GM21381 (cell line): ENCODE measurements around the gene ITIH2.
"Not testable (repeated sequence)": the region's sequence is repeated elsewhere in the genome, so short reads cannot be mapped to it uniquely, and the experiment has no call there.

Experiments used
- ATAC-seq: cut with Tn5 transposase; IDR thresholded peaks from one replicate; pipeline ENCODE4 v1.9.1; 2021; ENCODE audit warnings: mild to moderate bottlenecking, moderate library complexity; ENCODE audit not compliant: unreplicated experiment

The ITIH2 gene

DNA sequence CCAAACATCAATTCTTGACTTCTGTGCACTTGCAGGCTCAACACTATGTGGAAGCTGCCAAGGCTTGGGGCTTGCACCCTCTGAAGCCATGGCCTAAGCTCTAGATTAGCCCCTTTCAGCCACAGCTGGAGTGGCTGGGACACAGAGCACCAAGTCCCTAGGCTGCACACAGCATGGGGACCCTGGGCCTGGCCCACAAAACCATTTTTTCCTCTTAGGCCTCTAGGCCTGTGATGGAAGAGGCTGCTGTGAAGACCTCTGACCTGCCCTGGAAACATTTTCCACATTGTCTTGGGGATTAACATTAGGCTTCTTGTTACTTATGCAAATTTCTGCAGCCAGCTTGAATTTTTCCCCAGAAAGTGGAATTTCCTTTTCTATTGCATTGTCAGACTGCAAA is 10.7 kb upstream of the ITIH2 start:
- ATAC-seq, result not testable (repeated sequence)

DNA sequence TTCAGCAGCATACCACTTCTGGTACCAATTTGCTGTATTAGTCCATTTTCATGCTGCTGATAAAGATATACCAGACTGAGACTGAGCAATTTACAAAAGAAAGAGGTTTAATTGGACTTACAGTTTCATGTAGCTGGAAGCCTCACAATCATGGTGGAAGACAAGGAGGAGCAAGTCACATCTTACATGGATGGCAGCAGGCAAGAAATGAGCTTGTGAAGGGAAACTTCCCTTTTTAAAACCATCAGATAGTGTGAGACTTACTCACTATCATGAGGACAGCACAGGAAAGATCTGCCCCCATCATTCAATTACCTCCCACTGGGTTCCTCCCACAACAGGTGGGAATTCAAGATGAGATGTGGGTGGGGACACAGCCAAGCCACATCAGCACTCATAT is 9.9 kb upstream of the ITIH2 start:
- not testable (repeated sequence) for ATAC-seq

DNA sequence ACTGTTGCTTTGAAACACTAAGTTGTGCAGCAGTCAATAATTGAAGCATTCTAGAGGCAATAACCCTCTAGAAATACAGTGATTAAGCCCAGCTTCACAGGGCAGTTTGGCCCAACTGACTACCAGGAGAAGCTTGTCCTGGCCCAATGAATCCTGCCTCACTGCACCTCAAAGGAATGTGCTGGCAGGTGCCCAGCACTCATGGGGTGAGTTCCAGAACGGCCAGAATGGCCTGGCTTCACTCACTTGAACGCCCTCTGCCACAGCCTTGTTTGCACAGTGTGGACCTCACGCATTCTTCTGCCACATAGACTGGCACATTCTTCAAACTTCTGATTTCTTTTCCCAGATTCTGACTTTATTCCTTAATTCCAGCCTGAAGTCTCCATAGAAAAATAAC is 6.6 kb upstream of the ITIH2 start:
- ATAC-seq, result no peak

DNA sequence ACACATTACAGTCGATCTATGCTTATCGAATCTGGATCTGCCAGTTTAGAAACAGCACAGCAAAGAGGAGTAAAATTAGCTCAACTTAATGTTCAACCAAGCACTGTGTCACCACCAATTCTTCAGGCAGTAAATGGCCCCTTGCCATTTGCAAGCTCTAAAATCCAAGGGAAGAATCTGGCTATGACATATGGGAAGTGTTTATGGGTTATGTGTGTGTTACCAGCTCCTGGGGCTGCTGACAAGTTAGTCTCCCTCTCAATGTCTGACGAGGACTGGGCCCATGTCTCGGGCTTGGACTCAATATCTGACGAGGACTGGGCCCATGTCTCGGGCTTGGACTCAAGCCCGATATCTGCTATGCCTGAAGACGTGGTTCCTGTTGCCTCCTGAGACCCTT is 5.7 kb upstream of the ITIH2 start:
- no peak for ATAC-seq

DNA sequence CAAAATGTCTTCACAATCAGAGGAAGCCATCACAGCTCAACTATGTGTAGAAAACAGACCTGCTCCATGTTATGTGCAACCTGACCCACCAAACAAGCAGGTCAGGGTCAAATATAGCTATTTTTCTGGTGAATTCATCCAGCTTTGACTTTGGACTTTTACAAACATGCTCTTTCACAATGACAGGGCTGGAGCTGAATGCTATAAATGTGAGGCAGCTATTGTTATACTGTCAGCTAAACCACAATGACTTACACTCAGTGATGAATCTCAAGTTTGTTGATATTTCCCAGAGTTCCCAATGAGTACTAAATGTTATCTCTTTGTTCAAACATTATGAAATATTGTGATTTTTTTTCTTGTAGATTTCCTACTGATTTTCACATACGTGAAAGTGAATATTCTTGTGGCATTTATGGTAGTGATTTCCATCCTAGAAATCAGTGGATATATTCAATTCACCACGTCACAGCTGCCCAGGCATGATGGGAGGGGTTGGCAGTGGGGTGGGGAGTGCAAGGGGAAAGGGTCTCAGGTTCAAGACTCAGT is 2.5 kb upstream of the ITIH2 start:
- no peak for ATAC-seq

DNA sequence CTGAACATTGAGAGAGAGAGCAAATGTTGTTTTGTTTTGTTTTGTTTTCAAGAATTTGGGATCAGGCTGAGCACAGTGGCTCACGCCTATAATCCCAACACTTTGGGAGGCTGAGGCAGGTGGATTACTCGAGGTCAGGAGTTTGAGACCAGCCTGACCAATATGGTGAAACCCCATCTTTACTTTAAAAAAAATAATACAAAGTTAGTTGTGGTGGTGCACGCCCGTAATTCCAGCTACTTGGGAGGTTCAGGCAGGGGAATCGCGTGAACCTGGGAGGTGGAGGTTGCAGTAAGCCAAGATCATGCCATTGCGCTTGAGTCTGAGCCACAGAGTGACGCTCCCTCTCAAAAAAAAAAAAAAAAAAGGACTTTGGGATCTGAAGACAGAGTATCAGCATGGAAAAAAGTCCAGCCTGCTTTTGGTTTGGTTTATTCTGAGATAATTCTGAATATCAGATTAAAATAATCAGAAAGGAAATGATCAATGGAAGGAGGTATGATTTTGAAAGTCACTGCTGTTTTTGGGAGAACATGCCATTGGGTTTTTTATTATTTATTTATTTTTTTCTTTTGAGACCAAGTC is 1.9 kb upstream of the ITIH2 start:
- ATAC-seq, result no peak

DNA sequence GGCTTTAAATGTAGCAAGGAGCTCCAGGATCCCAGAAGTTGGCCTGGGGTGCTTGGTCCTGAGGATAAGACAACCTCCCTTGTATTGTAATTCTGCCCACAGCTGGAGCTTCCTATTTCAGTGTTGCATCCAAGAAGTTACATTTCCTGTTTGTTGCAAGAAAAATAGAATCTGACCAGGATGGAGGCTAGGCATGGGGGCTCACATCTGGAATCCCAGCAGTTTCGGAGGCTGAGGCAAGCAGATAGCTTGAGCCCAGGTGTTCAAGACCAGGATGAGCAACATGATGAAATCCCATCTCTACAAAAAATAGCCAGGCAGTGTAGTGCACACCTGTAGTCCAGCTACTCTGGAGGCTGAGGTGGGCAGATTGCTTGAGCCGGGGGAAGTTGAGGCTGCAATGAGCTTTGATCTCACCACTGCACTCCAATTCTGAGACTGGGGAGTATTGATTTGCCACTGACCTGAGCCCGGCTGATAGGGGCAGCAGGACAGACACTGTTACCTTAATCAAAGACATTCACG is 766 bp upstream of the ITIH2 start:
- ATAC-seq, result no peak

DNA sequence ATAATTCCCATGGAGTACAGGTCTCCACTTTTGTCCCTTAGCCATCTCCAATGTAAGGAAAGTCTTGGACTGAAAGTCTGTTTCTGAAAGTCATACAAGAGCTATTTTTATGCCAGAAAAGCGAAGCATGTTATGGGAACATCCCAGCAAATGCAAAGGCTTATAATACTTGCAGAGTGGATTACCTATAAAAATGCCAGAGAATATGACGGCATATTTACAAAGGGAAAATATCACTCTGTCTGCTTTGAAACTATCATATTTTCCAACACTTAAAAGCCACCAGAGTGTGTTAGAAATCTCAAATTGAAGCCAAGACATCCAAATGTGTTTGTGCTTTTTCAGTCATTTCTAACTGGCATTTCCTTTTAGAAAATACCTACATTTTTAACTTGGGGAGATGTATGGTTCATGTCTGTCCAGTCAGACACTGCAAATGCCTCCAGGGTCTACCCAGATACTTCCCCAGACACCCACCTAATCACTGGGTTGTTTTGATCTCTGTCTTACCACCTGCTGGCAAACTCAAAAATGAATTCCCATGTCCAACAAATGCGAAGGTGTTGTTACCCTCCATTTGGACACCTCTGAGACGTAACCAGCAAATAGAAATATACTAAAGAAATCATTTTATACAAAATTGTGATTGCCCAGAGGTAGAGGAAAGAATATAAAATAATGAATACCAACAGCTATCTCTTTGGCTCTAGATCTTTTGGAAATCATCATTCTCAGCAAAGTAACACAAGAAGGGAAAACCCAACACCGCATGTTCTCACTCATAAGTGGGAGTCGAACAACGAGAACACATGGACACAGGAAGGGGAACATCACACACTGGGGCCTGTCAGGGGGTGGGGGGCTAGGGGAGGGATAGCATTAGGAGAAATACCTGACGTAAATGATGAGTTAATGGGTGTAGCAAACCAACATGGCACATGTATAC is 1.2 kb downstream of the ITIH2 start:
- no peak for ATAC-seq

DNA sequence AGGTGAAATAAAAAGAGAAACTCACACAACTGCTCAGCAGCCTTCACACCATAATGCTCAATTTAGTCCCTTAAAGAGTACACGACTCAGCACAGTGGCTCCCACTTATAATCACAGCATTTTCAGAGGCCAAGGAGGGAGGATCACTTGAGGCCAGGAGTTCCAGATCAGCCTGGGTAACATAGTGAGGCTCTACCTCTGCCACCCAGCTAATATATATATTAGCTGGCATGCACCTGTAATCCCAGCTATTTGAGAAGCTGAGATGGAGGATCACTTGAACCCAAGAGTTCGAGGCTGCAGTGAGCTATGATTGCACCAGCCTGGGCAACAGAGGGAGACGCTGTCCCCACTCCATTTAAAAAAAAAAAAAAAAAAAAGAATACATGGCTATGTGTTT is 2.2 kb downstream of the ITIH2 start:
- no peak for ATAC-seq

DNA sequence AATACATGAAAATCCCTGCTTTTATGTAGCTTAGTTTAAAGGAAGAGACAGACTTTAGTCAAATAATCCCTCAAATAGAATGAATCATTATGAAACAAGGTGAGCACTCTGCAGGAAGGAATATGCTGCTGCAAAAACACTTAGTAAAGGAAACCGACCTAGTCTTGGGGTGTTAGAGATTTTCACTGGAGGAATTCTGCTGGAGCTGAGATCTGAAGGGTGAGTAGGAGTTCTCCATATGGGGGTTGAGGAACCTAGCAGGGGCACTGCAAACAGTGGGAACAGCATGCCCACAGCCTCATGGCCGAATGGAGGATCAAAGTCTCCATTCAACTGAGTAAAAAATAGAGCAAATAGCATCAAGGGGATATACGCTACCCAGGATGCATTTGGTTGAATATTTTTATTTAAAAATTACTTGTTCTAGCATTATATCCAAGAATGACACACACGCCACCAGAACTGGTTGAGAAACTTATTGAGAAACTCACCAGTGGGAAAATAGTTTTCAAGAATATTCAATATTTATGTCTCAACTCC is 3.5 kb downstream of the ITIH2 start:
- ATAC-seq, result no peak

DNA sequence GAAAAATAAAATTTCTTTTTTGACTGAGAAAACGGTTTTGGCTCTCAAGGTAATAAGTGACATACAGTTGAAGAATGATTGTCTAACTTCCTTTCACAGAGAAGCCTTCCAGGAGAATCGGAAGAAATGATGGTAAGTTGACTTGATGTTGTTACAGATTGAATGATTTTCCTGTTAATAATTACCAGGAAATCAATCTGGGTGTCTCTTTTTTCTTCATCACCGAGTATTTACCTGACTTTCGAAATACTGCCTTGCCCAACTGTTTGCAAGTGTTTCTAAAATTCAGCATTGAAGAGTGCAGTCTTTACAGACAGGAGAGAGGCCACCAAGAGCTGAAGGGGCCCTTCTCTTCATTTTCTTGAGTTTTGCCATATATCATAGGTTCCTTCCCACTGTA is 4.0 kb downstream of the ITIH2 start:
- no peak for ATAC-seq

DNA sequence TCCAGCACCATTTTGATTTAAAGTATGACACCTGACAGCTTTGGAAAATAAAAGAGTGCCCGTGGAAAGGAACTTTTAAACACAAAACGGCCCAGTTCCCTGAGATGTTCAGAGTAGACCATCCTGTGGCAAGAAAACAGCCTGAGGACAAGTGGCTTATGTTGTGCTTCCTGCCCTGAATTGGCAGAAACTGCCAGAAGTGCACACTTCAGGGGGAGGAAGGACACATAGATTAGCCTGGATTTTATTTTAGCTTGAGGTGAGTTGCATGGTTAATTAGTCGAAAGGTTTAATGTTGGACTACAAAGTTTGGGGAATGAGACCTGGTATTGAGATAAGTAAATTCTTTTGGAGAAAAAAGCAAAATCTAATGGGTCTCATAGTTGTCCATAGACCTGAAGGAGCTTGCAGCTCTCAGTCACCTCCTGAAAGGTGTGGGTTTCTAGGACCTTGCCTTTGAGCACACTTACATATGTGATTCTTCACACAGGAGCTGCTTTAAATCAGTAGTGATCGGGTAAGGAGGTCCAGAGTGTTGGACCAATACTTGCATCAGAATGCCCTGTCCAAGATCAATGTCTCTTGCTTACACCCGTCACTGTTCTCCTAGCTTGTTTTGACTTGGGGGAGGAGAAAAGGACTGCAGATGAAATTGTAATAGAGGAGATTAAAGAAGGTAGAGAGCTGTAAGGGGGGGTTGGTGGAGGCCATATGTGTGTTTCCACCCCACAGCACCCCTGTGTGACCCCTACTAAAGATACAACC is 4.9 kb downstream of the ITIH2 start:
- no peak for ATAC-seq

DNA sequence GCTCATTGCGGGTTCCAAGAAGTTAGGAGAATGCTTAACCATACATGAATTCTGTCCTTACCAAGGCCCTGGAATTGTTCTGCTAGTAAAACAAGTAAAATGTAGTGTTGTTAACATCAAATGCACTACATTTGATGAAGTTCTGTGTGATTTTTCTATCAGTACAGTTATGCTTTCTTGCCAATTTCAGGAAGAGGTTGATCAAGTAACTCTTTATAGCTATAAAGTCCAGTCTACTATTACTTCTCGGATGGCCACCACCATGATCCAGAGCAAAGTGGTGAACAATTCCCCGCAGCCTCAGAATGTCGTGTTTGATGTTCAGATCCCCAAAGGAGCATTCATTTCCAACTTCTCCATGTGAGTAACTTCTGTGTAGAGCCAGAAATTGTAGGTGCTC is 5.7 kb downstream of the ITIH2 start:
- no peak for ATAC-seq

DNA sequence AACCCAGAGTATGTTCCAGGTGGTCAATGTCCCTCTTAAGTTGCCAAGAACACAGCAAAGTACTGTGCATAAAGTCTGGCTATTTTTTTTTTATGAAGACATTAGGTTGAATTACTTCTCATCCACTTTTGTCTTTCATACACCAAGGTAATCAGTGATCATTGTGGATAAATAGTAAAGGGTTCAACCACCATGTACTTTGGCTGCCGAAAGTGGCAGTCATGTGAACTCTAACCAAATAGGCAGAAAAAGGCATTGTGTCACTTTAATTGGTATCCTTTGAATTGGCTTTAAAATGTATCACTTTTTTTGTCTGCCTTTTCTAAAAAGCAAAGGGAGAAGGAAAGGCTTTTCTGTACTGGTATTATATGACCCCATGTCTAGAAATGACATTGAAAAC is 7.3 kb downstream of the ITIH2 start:
- no peak for ATAC-seq

DNA sequence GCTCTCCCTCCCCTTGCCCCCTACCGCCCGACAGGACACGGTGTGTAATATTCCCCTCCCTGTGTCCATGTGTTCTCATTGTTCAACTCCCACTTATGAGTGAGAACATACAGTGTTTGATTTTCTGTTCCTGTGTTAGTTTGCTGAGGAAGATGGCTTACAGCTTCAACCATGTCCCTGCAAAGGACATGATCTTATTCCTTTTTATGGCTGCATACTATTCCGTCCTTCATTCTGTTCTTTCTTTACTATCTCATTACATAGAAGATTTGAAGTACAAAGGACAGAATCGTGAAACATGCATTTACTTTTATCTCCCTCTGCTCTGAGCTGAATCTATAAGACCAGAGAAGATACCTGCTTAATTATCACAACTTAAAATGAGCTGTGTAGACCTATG is 8.0 kb downstream of the ITIH2 start:
- ATAC-seq, result not testable (repeated sequence)

DNA sequence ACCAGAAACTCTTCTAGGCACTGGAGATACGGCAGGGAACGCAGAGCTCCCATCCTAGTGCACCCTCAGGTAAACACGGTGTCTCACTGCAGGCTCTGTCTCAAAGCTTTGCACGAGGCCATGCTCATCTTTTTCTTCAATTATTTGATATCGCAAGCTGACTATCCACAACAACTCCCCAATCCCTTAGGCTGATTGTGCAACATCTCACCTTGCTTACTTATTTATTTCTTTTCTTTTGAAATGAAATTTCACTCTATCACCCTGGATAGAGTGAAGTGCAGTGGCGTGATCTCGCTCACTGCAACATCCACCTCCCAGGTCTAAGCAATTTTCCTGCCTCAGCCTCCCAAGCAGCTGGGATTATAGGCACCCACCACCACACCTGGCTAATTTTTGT is 12.4 kb downstream of the ITIH2 start:
- no peak for ATAC-seq

DNA sequence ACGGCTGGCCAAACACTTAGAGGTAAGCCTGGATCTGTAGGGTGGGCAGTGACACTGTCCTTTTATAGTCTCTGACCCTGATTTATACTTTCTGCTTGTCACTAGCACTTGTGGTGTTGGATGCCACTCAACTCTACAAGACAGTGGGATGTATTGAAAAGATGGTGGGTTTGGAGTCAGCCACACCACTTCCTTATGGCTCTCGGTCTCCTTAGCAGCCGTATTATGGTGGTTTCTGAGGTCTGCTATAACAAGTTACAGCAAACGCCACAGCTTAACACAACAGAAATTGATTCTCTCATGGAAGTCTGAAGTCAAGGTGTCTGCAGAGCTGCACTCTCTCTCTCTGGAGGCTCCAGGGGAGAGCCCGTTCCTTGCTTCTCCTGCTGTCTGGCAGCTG is 14.7 kb downstream of the ITIH2 start:
- no peak for ATAC-seq

DNA sequence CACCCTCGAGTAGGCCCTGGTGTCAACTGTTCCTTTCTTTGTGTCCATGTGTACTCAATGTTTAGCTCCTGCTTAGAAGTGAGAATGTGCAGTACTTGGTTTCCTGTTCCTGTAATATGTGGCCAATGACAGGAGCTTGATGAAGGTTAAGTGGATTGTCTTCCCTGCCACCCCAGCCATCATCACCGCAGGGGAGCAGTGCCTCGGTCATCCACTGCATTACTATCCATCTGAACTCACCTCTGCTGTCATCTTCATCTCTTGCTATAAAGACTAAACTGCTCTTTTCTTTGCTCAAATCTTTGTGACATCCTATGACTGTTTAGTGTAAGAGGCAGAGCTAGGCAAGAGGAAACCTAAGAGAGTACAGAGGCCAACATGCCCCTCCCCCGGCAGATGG is 15.6 kb downstream of the ITIH2 start:
- no peak for ATAC-seq

DNA sequence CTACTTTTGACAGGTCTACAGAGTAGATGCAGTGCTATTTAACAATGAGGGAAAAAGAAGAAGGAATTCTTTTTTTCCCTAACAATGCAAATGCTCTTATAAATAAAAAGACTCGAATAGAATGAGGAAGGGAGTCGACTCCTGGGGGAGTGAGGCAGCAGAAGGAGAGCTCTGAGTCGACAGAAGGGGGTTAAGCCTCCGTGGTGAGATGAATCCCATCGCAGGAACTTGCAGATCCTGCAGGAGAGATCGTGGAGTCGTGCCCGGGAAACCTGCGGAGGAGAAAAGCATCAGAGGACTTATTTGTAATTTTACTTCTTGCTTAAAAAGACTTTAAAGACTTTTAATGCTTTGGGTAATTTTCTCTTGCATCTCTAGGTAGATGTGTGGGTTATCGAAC is 17.4 kb downstream of the ITIH2 start:
- ATAC-seq, result no peak

DNA sequence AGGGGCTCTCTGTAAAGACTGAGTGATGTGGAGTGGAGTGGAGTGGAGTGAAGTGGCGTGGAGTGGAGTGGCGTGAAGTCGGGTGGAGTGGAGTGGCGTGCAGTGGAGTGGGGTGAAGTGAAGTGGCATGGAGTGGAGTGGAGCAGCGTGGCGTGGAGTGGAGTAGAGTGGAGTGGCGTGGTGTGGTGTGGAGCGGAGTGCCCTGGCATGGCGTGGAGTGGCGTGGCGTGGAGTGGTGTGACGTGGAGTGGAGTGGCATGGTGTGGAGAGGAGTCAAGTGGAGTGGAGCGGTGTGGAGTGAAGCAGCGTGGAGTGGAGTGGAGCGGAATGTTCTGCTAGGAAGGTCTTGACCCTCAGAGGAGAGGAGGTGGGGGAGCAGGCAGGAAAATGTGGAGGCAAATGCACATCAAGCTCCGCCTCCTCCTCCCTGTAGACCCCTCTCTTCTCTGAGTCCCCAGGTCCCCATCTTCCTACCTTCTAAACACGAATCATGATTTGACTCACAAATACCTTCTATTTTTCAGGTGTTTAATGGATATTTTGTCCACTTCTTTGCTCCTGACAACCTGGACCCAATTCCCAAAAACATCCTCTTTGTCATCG is 19.9 kb downstream of the ITIH2 start:
- no peak for ATAC-seq

DNA sequence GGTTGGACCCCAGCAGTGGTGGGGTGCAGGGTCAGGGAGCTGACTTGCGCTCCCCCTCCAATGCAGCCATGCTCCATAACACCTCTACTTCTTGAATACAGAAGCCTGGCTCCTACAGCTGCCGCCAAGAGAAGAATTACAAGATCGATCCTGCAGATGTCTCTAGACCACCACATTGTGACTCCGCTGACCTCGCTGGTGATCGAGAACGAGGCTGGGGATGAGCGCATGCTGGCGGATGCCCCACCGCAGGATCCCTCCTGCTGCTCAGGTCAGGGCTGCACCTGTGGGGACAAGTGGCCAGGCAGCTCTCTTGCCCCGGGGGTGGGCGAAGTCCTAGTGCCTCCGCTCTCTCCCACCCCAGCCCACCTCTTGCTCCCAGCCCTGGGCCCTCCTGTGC is 31.7 kb downstream of the ITIH2 start:
- no peak for ATAC-seq
